CD1c-positive myeloid dendritic cell (primary cell): ENCODE results near the gene ITPA.
A peak's percentile ranks its signal among the peaks of the same experiment; 100 is the strongest.

Experiments
- DNase-seq: peaks from one replicate; pipeline ENCODE4 v3.0.0-alpha.2; 2016; ENCODE audit errors: extremely low spot score

The ITPA gene

GRCh38 chr20:3209257-3209945, at the start of gene ITPA:
TSS of gene ITPA (plus strand) at chr20:3209498. CDS start at chr20:3209552, 54 bp downstream.
- peak; percentile 66 for DNase-seq

DNA sequence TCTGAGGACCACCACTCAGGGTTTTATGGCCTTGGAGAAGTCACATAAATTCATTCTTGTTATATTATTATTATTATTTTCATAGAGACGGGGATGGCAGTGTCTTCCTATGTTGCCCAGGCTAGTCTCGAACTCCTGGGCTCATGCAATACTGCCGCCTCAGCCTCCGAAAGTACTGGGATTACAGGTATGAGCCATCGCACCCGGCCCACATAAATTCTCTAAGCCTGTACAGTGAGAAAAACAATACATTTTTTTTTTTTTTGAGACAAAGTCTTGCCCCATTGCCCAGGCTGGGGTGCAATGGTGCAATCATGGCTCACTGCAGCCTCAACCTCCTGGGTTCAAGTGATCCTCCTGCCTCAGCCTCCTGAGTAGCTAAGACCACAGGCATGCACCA, 48.9 kb upstream of the ITPA start:
- DNase-seq = no peak

GRCh38 chr20:3161316-3162079, 47.8 kb upstream of the ITPA start:
- no peak for DNase-seq

DNA sequence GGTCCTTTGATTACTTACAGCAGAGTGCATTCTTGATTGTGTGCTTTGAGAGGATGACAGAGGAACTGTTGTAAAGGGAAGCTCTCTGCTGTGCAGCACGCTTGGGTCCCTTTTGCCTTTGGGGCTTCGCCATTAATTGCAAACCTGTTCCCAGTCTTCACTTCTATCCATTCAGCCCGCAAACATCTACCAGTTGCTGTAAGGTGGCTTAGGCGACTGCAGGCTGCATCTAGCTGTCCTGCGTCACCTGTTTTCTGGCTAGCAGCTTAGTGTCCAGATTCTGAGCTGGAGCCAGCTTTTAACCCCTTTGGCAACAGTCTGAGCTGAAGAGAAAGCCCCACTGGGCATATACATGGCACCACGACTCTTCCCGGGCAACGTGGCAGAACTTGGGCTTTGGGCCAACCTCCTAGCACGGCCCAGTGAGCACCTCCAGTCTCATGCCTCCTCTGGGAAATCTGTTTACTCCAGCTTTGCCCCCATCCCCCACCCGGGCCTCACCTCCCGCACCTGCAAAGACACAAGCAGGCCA, 47.2 kb upstream of the ITPA start:
- no peak for DNase-seq

DNA sequence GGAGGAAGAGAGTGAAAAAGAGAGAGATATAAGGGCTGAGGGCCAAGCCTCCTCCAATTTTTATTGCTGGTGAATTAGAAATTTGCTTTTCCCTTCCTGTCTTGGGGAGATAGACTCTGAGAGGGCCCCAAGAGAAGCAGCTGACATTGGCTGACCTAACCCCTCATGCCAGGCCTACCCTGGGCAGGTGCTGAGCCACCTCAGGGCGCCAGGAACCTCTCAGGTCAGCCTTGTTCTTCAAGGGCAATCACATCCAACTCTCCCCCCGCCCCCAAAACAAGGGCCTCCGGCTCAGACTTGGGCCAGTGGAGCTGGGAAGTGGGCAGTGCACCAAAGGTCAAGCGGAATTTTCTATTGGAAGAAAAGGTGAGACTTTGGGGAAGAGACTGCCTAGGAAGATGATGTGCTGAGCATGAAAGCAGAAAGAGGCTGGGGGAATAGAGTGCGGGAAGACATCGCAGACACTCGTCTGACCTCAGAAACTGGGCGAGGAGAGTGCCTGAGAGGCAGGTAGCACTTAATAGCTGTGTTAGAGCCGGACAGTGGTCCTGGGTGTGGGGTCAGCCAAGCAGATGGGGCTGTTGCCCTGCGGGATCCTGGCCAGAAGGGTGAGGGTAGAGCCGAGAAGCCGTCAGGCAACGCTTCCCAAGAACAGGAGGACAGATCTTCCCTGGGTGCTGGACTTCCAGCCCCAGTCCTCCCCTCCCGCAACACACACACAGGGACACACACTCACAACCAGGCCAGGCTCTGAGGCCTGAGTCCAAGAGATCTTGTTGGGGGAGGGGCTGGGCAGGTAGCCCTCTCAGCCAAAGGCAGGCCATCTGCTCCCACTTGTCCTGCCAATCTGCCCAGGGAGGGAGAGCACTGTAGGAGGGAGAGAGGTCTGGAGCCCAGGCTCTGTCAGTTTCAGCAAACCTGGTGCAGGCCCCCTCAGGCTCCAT, 45.9 kb upstream of the ITPA start:
- DNase-seq = no peak

- DNase-seq = no peak
Observed at GRCh38 chr20:3164043-3164762, 45.1 kb upstream of the ITPA start.

DNA sequence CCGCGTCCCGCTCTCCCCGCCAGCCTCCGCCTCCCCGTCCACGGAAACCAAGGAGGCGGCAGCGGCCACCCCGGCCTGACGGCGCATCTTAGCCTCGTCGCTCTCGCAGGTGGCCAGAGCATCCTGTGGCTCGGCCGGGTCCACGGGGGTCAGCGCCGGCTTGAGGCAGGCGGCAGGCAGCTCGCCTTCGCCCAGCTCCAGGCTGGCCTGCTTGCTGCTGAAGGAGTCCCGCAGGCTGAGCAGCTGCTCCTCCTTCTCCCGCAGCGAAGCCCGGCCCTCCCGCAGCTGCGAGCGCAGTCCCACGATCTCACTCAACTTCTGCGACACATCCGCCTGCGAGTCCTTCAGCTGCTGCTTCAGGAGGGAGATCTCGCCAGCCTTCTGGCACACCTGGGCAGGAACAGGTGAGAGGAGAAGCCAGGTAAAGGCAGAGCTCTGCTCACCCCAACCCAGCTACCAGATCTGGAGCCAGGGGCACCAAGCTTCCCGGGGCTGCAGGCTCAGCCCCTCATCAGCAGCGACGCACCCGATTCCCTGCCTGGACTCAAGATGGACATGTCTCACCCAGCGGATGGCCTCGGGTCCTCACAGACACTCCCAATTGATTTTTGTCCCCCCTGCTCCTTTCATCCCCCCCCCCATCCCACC, 44.4 kb upstream of the ITPA start:
- DNase-seq = no peak

DNA sequence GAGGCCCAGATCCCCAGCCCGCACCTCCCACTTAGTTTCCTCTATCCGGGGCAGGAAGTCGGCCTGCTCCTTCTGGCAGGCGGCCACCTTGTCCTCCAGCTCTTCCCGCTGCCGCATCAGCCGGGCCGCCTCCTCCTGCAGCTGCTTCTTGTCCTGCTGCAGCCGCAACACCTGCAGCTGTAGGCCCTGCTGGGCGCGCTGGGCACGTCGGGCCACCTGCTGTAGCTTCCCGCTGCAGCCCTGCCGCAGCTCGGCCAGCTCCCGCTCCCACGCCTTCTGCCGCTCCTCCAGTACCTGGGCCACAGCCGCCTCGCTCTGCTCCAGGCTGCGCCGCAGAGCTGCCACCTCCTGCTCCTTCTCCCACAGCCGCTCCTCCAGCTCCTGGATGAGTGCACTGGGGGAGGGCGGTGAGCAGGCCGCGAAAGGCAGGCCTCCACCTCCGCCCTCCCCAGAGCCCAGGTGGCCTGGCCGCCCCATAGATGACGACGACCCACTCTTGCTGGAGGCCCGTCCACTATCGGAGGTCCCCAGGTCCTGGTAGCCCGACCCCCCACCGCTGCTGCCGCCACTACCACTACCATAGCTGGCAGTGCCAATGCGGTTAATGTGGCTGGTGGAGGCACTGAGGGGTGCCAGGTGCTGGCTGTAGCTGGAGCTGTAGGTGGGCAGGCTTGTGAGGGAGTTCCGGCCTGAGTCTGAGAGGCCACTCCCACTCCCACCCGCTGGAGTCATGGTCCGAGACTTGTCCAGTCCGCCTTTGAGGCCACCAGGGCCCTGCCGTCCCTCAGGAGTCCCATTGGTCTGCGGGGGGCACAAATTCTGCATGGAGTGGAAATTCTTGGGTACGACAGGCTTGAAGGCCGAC, 43.6 kb upstream of the ITPA start:
- peak; percentile 20 for DNase-seq

DNA sequence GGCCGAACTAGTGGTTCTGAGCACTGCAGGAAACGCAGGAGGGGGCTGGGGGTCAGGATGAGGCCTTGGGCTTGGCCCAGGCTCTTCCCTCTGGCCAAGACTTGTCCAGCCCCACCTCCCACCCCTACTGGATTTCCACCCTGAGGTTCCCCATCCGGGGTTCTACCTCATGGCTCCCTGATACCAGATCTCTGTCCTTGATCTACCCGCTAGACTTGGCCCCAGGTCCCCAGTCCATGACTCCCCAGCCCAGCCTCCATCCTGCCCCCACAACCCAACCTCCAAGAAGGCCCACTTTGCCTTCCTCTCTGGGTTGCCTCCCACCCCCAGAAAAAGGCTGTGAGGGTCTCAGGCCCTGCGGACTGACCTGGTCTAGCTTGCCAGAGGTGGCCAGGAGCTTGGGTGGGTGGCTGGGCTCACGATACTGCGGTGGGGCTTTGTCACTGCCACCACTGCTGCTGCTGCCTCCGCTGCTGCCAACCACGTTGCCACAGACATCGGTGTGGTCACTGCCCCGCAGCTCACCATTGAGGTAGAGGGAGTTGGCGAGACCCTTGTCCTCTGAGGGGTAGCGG, 42.9 kb upstream of the ITPA start:
- DNase-seq = no peak

DNA sequence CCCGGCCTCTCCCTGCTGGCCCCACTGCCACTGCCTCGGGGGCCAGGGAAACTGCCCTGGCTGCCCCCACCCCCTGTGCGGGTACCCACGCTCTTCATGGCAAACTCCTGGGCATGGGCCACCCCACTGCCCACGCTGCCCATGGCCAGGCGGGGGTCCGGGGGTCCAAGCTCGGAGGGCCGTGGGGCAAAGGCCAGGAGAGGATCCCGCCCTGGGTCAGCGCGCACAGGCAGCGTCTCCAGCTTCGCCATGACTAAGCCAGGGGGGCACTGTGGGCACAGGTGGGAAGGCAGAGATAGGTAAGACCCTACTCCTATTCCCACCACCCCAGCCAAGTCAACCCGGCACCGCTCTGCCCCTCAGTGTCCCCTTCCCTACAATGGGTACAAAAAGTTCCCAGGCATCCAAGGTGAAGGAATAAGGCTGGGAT, 42.4 kb upstream of the ITPA start:
- no peak for DNase-seq

DNA sequence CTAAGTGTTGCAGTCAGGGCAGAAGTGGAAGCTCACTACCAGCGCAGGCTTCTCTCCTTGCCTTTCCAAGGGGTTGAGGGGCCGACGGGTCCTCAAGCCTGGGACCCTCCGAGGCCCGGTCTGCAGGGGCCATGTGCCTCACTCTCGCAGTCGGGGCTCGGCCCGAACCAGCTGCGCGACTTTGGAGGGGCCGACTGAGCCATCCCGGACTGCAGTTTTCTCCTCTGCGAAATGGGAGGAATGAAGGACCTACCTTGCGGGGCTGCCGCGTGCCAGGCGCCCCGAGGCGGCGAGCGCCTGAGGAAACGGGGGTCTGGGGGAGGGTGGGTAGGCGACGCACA, 41.6 kb upstream of the ITPA start:
- no peak for DNase-seq

GRCh38 chr20:3168079-3168828, 41.0 kb upstream of the ITPA start:
- DNase-seq = no peak

- DNase-seq = no peak
Observed at GRCh38 chr20:3168829-3169590, 40.3 kb upstream of the ITPA start.

GRCh38 chr20:3171391-3172125, 37.7 kb upstream of the ITPA start:
- no peak for DNase-seq

DNA sequence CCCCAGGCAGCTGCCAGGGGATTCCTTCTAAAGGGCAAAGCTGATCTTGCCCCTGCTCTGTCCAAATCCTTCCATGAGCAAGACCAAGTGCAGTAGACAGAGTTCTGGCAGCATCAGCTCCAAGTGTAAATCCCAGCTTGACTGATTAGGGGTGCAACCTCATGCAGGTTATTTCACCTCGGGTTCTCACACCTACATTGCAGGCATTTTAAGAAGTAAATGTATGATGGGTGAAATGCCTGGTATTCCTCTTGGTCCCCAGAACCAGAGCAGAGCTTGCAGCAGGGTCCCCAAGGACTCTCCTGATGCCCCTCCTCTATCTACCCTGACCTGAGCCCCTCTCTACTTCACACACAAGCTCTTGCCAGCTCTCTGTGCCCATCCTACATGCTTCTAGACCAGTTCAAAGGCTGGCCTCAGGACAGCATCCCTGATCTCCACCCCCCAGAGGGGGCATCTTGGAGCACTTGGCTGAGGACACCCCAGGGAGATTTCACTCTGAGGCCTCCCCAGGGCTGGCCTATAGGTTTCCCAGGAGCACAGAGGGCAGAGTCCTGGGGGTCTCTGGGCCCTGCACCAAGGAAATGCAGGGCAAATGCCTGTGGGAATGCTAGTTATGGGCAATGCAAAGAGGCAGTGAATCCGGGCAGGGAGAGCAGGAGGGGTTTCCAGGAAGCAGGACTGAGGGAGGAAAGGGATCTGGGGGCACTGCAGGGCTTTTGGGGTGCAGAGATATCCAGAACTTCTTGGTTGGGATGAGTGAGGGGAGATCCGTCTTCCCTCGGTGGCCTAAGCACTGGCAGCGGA, 37.0 kb upstream of the ITPA start:
- DNase-seq = no peak

- peak; percentile 73 for DNase-seq
Observed at GRCh38 chr20:3172933-3173609, 36.2 kb upstream of the ITPA start, which contains the start of gene LZTS3. TSS of gene LZTS3 (minus strand) at chr20:3173549. CDS start at chr20:3167163, 6,386 bp downstream.
